GM18907 (cell line): ENCODE data around the gene TLR7.

Experiments
- ATAC-seq: cut with Tn5 transposase; IDR thresholded peaks from one replicate; pipeline ENCODE4 v1.9.1; 2021; ENCODE audit warnings: mild to moderate bottlenecking, moderate library complexity; ENCODE audit not compliant: unreplicated experiment

TLR7 gene

GRCh38 chrX:12922599-12922919 lies 55.7 kb downstream of the TLR7 start:
- no peak for ATAC-seq

GRCh38 chrX:12929701-12930100 lies 62.8 kb downstream of the TLR7 start:
- no peak for ATAC-seq

- ATAC-seq, result no peak
Measured at GRCh38 chrX:12930150-12930549, 63.3 kb downstream of the TLR7 start.

- no peak for ATAC-seq
Measured at GRCh38 chrX:12932244-12932643, 65.4 kb downstream of the TLR7 start.

GRCh38 chrX:12934850-12935249 lies 68.0 kb downstream of the TLR7 start:
- no peak for ATAC-seq

- ATAC-seq, result no peak
Measured at GRCh38 chrX:12936947-12937346, 70.1 kb downstream of the TLR7 start.
